Left colon (tissue), 2 donors: ENCODE data around the gene SLAMF8. TPM values are rescaled to one million over a fixed set of nuclear protein-coding genes. Genes with fewer than 3 reads are reported as not detected.

Source experiments
- ATAC-seq: fragments of 200-7000 bp; cut with Tn5 transposase; one replicate; pipeline ENCODE4 v1.9.1; 2020; ENCODE audit warnings: mild to moderate bottlenecking, moderate library complexity
- DNase-seq, 2 donors: peaks; one replicate each; pipeline ENCODE4 v3.0.0-alpha.2; 2020
- intact Hi-C, 2 donors: fragments of 100-400 bp; cut with DNase I in 1 of 2; cut with micrococcal nuclease in 1 of 2; formaldehyde crosslinking; loops; one replicate each; pipeline versions ENCODE4 v1.11.2 to v1.14.0; 2022; cut with DNase I, micrococcal nuclease
- long read RNA-seq: library from polyadenylated mRNA; unstranded; transcript quantifications from one replicate; pipeline ENCODE4 v2.0.0, GENCODE V29; 2021
- total RNA-seq, 2 donors: library from RNA; stranded (reverse); fragmentation: NEBNext Ultra II Directional; extraction: Animal tissue kit (Norgen Biotek cat#: 25700); gene quantifications; one replicate each; pipeline ENCODE4 v1.2.1, GENCODE V29; 2021
- donor health status: DM: no; HTN: no; CAD: no.
- donor health status: DM: yes; HTN: yes; CAD: no.

SLAMF8 gene
- total RNA-seq, result 1 to 10 TPM; 1.2 to 4.7 TPM
- long read RNA-seq, partial matches to known transcripts, result 0 of 1 reads
- long read RNA-seq, other reads (novel, unspliced or antisense), result 1 of 1 reads

DNA sequence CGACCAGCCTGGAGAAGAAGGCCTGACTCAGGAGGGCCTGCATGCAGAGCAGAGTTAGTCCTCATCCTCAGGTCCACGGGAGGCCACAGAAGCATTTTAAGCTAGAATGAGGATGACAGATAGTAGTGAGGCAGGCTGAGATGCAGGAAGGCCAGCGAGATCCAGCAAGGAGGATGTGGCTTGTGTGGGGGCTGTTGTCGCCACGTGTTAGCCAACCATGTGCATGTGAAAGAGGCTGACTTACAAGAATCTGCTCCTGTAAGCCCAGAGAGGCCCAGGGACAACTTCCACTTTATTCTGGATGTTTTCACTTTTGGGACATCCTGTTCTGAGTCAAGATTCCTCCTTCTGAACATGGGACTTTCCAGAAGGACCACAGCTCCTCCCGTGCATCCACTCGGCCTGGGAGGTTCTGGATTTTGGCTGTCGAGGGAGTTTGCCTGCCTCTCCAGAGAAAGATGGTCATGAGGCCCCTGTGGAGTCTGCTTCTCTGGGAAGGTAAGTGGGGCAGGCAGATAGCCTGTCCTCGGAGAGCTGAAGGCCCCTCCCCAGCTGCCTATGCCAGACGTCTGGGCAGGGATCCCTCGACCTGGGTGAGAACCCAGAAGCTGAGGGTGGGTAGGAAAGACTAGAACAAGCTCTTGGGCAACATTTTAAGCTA, at the start of gene SLAMF8:
SLAMF8 (plus strand) TSS at position 433 of the 661 bp plus-strand sequence; CDS start at position 459, 26 bp downstream.
- peak; percentile 28 to 34 for DNase-seq
- peak; percentile 25 for ATAC-seq
- intact Hi-C loops, result no loop called here

DNA sequence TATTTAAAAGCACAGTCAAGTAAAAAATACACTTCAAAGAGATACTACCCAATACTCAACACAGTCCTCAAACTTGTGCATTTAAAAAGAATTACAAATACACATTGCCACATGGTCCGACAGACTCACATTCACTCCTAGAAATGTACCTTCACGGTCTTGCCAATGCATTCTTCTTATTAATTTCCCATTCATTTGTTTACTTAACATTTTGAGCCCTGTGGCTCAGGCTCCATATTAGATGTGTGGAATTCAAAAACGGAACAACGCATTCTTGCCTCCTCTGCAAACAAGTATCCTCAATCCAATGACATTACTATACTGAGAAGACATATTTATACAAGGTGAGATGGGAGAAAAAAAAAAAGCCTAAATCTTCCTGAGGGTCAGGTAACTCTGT, 48.4 kb upstream of the SLAMF8 start:
- intact Hi-C loops, result no loop called here

DNA sequence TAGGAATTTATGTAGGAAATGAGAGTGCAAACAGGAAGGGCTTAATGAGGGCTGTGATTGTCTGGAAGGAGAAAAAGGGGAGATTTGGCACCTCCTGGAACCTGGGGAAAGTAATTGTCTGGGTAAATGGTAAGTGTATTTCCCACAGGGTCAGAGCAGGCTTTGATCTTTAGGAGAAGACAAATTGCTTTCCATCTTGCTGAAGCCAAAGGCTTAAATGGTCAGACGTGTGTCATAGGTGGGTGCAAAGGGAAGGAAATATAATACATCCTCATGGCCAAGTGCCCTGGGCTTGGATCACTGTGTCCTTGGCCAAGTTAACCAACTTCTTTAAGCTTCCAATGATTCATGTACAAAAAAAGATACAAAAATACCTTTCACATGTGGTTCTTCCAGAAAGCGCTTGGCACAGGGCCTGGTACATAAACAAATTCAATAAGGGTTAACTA, 47.2 kb upstream of the SLAMF8 start:
- DNase-seq, result no peak
- intact Hi-C loops, result no loop called here

More for the DNA sequence above, 48.4 kb upstream of the SLAMF8 start:
- no peak for ATAC-seq
- no peak for DNase-seq

DNA sequence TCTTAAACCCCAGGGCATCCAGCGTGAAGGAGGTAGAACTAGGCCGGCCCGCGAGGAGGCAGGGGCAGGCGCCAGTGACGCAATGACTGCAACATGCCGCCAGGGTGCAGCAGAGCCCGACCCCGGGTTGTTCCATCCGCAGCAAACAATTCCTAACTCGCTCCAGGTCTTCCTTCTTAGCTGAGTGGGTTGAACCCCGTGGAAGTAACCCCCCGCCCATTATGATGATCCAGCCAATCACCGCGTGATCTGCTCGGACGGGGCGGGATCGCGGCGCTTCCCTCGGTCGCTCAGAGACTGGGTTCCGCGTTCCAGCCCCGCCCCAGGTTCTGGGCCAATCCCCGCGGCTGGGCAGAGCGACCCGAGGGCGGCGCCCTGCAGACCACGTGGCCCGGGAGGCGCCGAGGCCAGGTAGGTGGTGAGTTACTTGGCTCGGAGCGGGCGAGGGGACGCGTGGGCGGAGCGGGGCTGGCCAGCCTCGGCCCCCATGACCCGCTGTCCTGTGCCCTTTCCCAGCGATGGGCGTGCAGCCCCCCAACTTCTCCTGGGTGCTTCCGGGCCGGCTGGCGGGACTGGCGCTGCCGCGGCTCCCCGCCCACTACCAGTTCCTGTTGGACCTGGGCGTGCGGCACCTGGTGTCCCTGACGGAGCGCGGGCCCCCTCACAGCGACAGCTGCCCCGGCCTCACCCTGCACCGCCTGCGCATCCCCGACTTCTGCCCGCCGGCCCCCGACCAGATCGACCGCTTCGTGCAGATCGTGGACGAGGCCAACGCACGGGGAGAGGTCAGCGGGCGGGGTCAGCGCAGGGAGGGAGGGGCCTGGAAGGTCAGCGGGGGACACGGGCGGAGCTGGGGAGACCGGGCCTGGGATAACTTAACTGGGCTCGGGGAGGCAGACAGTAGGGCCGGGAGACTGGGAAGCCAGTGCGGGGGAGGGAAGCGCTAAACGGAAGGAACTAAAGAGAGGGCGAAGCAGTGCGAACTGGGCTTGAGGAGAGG, 45.8 kb upstream of the SLAMF8 start, which contains the start of gene DUSP23:
DUSP23 (plus strand) TSS at position 380 of the 1,000 bp plus-strand sequence; CDS start at position 519, 139 bp downstream.
- intact Hi-C loops, result no loop called here
- peak; percentile 96 for ATAC-seq
- DNase-seq, result peak; percentile 97

More for the DNA sequence above, 47.2 kb upstream of the SLAMF8 start:
- no peak for ATAC-seq

DNA sequence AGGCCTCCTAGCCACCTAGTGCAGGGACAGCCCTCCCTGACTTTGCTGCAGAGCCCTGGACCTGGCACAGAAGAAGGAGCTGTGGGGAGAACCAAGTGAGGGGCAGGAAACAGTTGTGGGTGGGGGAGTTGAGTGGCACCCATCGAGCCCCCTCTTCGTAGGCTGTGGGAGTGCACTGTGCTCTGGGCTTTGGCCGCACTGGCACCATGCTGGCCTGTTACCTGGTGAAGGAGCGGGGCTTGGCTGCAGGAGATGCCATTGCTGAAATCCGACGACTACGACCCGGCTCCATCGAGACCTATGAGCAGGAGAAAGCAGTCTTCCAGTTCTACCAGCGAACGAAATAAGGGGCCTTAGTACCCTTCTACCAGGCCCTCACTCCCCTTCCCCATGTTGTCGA, 44.7 kb upstream of the SLAMF8 start:
- intact Hi-C loops, result no loop called here
- no peak for DNase-seq
- ATAC-seq, result no peak

DNA sequence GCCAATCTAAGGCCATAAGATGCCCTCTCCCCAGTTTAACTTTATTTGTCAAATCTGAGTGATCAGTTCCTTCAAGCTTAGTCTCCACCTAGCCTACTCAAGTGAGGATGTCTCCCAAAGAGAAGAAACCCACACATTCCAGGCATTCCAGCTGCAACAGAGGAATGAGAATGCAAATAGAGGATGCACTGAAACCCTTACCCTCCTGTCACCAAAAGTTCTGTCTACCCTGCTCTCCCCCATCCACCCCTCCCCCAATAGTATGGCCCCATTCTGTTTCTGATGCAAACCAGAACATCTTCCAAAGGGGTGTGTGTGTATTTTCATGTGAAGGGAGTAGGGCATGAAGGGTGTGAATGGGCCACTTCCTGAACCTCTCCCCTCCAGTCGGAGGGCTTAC, 42.9 kb upstream of the SLAMF8 start:
- no peak for ATAC-seq
- intact Hi-C loops, result no loop called here
- no peak for DNase-seq

DNA sequence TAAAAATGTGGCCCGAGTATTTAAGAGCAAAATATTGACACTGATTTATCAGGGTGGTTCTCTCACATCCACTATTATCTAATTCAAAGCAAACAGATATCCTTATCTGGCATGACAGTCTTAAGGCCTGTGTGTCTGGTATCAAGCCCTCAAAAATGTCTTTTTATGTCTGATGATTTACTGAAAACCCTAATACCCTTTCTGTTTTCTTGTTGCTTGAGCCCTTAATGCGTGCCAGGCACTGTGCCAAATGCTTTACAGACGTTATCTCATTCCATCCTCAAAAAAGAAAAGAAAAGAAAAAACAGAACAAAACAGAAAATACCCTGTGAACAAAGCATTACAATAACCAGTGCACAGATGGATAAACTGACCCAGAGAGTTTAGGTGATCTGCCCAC, 40.2 kb upstream of the SLAMF8 start:
- no peak for DNase-seq
- no peak for ATAC-seq
- intact Hi-C loops, result no loop called here

DNA sequence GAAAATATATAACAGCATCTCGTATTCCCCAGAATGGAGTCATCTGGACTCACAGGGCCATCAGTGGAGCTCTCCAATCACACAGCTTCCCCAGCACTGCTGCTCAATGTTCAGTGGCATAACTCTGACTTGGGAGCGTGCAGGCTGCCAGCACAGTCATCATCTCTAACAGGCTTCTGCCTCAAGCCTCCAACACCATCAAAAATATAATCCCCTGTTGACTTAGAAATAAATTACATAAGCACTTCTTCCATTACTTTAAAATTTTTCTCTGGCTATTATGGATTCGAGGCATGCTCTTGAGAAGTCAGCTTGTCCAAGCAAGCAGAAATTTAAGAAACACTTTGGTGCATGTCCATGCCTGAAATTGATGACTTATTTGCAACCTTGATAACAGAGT, 39.7 kb upstream of the SLAMF8 start:
- DNase-seq (no peak), ATAC-seq (no peak)
- intact Hi-C loops, result no loop called here

DNA sequence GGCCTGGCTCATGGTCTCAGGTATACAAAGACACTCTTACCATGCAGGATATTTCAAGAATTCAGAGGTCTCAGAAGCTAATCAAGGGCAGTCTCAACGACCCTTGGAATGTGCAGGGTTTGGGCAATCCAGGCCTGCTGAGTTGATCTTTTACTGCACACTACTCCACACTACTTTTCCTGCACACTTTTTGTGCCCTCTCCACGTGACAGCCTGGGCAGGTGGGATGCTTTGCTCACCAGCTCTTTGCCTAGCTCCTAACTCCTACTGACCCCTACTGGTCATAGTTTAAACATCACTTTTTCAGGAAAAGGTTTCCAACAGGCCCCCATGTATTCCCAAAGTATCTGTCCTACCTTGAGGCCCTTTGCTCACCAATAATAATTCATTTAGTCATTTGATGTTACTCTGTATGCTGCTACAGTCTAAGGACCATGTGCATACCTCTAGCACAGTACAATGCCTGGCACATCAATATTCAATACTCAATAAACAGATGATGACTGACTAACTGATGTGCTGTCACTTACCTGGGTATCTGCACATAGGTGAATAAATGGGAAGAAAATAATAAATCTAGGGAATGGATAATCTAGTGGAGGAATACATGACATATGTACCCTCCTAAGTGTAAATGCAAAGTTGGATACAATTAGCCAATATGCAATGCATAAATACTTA, 36.3 kb upstream of the SLAMF8 start:
- ATAC-seq (peak; percentile 61), DNase-seq (no peak)
- intact Hi-C loops, result no loop called here

DNA sequence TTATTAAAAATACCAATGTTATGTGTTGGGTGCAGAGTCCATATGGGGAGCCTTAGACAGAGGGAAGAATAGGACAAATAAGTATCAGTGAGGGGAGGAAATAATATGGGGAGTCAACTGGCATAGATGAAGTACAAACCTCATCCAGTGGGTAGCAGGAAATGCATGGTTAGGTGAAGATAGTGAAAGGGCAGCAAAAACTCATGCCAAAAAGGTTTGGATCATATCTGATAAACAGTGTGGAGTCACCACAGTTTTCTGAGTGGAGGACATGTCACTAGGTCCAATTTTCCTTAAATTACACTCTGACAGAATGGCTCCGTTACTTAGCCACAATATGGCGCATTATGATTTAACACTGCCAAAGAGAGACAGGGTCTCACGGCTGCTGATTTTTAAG, 35.6 kb upstream of the SLAMF8 start:
- DNase-seq (no peak), ATAC-seq (no peak)
- intact Hi-C loops, result no loop called here

DNA sequence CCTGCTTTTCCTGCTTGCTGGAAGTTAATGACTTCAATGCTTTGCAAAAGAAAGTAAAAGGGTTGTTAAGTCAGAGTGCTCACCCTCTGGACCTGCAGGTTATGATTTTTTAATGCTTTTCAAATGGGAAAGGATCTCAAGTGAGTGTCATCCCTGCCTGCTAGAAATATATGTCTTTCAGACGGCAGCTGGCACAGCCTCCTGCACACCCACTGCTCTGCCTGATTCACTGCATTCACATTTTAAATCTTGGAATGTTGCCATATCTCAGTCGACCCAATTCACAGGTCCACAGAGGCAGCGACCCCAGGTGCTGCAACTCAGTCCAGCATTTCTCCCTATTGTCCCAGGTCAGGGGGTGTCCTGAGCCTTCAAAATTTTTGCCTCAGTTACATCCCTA, 35.2 kb upstream of the SLAMF8 start:
- intact Hi-C loops, result no loop called here
- DNase-seq (no peak), ATAC-seq (no peak)

DNA sequence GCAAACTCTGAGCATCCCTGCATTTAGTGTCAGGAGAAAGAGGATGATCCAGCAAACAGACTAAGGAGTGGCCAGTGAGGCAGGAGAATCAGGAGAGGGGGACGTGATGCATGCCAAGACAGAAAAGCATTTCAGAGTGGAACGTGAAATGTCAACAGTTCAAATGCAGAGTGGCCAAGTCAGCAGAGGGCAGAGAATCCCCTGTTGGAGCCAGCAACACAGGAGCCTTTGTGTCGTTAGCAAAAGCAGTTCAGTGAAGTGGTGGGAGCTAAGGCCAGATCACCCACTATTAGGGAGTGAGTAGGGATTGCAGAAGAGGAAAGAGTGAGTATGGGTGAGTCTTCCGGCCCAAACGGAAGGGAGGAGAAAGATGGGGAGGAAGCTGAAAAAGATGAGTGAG, 31.1 kb upstream of the SLAMF8 start:
- no peak for DNase-seq
- intact Hi-C loops, result loop anchor here (5.0 kb wide), 2 partner anchors 97 to 212 kb away; no protein-coding TSS in a partner anchor
- no peak for ATAC-seq

DNA sequence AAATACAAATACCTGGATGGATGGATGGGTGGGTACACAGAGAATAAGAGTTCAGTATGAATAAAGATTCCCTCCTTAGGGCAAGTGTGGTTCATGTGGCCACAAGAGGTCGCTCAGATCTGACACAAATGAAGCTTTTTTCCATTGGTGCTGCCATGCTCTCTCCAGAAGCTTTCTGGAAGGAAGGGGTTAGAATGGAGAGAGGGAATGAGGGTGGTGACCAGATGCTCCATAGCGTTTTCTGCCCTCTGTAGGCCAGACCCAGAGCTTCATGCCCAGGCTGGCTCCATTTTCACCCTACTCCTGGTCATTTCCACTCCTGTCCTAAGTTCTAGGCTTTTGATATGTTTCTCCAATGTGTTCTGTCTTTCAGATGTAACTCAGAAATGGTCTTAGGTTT, 27.8 kb upstream of the SLAMF8 start:
- intact Hi-C loops, result loop anchor here (2.0 to 5.0 kb wide), 3 partner anchors 92 to 208 kb away; no protein-coding TSS in a partner anchor
- DNase-seq (peak; percentile 61 to 72), ATAC-seq (peak; percentile 94)

DNA sequence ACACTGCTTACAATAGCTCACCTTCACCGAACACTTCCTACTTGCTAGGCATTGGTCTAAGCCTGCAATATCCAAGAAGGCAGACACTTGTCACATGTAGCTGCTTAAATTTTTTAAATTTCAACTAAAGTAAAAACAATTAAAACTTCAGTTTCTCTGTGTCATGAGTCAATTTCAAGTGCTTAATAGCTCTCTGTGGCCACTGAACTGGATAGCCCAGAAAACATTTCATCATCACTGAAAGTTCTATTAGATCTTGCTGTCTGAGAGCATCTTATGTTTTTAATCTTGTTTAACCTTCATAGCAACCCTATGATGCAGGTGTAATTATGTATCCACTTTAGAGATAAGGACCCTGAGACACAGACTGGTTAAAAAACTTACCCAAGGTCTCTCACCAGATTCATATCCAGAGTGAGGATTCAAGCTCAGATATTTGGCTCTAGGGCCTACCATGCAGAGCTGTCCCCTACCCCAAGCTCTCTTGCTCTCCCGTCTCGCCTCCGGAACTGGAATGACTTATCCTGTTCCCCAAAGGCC, 27.2 kb upstream of the SLAMF8 start:
- DNase-seq (no peak), ATAC-seq (no peak)
- intact Hi-C loops, result loop anchor here (2.0 to 5.0 kb wide), 3 partner anchors 91 to 208 kb away; no protein-coding TSS in a partner anchor

DNA sequence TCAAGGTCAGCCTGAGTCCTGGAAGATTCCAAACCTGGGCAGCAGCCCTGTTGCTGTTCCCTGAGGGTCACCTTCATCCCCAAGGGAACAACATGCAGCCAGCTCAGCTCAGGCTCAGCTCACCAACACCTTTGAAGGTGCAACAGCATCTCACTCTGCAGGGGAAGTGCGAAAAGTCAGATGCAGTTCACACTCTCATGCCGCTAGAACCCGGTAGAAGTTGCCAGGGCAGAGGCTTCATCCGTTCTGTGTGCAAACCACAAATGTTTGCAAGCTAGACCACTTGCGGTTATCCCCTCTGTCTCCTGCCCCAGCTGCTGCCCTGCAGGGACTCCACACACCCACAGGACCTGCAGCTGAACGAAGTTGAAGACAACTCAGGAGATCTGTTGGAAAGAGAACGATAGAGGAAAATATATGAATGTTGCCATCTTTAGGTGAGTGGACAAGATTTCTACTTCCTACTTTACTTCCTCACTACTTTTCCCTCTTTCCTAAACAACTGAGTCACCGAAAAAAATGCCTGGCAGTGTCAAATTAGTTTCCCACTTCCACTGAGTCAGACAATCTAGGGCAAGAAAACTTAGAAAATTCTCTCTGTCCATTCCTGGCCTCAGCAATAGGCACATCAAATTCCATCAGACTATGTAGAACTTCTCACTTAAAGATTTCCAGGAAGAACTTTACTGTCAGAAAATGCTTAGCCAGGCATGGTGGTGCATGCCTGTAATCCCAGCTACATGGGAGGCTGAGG, 26.3 kb upstream of the SLAMF8 start:
- ATAC-seq (no peak), DNase-seq (no peak)
- intact Hi-C loops, result no loop called here

DNA sequence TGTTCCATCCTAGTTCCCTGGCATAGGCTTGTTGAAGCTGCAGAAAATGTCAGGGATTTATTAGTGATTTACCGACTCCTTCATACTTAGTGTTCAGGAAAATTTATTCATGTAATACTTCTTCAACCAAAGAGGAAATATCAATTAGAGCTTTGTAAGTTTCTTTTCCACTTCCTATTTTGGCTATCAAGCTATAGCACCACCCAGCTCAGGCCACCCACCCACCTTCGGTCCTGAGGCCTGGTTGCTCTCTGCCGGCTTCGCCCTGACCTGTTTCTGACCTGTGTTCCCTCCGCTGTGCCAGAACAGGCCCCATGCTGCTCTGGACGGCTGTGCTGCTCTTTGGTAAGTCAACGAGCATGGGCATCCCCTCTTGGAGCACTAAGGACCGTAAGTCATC, 24.6 kb upstream of the SLAMF8 start, which contains the start of gene FCRL6:
FCRL6 (plus strand) TSS at position 250 of the 400 bp plus-strand sequence; CDS start at position 315, 65 bp downstream.
- intact Hi-C loops, result no loop called here
- DNase-seq, result no peak
- ATAC-seq, result no peak

DNA sequence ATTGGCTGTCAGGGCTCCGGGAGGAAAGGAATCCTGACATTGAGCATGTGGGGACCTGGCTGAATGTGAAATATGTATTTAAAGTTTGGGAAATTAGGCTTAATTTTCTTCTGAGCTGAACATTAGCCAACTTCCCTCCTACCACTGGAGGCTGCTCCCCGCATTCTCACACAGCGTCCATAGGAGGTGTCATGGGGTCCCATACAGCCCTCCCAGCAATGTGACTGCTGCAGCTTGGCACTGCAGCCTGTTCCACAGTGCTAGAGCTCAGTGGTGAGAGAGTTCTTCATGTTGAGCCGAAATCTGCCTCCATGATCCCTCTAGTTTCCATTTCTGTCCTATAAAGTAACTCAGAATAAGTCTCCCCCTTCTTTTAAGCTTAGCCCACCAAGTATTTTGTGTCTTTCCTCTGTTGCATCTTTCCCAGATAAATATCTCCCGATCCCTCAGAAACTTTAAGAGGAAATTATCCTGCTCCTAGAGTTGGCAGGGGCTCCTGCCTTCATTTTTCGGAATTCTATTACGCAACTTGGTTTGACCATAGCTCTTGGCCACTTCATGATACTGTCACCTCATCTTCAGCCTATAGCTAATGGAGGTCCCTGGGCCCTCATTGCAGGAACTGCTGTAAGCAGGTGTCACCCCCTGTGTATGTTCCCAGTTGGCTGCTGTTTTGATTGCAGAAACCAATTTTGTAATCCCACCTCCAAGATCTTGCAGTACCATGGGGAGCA, 22.6 kb upstream of the SLAMF8 start:
- DNase-seq (no peak), ATAC-seq (no peak)
- intact Hi-C loops, result no loop called here
